Body of pancreas (tissue), 4 donors: ENCODE measurements around the gene CAMK2B. TPM values are rescaled to one million over a fixed set of nuclear protein-coding genes. Genes with fewer than 3 reads are reported as not detected.

Experiments
- ATAC-seq: fragments of 150-250 bp; one replicate; pipeline ENCODE4 v1.9.1; 2016
- DNase-seq, 4 donors: peaks; one replicate each; pipeline ENCODE4 v3.0.0-alpha.2; 2019
- H3K27ac ChIP-seq, 4 donors: fragments of 200-600 bp; sonication (generic); 1 replicate in 3 of 4; 2 replicates in 1 of 4; pipeline versions ENCODE4 v1.5.1 to v1.6.1; 2016 to 2019; ENCODE audit warnings: mild to moderate bottlenecking in 1 of 4, mixed read lengths in 1 of 4, moderate library complexity in 1 of 4
- H3K27me3 ChIP-seq, 2 donors: fragments of 200-600 bp; sonication (generic); one replicate each; pipeline ENCODE4 v1.6.0; 2016; ENCODE audit warnings: mild to moderate bottlenecking in 1 of 2
- H3K36me3 ChIP-seq, 2 donors: fragments of 200-600 bp; sonication (generic); replicated peaks in 1 of 2; 2 replicates each; pipeline ENCODE4 v1.5.1; 2016; ENCODE audit warnings: low read depth in 2 of 2; ENCODE audit not compliant: insufficient read depth in 1 of 2
- H3K4me1 ChIP-seq: fragments of 200-600 bp; sonication (generic); one replicate; pipeline ENCODE4 v1.6.0; 2016
- H3K4me3 ChIP-seq, 2 donors: fragments of 200-600 bp; sonication (generic); 1 replicate in 1 of 2; 2 replicates in 1 of 2; pipeline ENCODE4 v1.5.1; 2016 to 2019
- H3K9me3 ChIP-seq, 3 donors: fragments of 200-600 bp; sonication (generic); 1 replicate in 2 of 3; 2 replicates in 1 of 3; pipeline ENCODE4 v1.5.1; 2016
- POLR2A ChIP-seq, 3 donors: fragments of 450-650 bp; IDR thresholded peaks; one replicate each; pipeline ENCODE4 v1.6.1; 2016; ENCODE audit warnings: antibody characterized with exemption in 3 of 3, mild to moderate bottlenecking in 2 of 3
- WGBS, 2 donors: methylation state at CpG; one replicate each; pipeline ENCODE4 v1.1.5; 2017; 5-methylcytosine and 5-hydroxymethylcytosine counted together
- intact Hi-C: fragments of 100-400 bp; cut with DNase I; formaldehyde crosslinking; loops from one replicate; pipeline ENCODE4 v1.15.1; 2023
- total RNA-seq, 2 donors: library from RNA; depleted of rRNA; stranded (reverse); fragments of >200 nt; gene quantifications; one replicate each; pipeline ENCODE4 v1.1.0, GENCODE V29; 2016
- TF ChIP-seq, protein P1 (sequence below), 7 experiments: fragments of 450-650 bp in 4 of 7; fragments of 200-600 bp in 3 of 7; sonication (generic) in 3 of 7; IDR thresholded peaks; one replicate each; pipeline ENCODE4 v1.5.1; 2016 to 2019; ENCODE audit warnings: antibody characterized with exemption in 7 of 7

Gene CAMK2B
- total RNA-seq, 2 donors from 2014 or later: 0.52 to 7.6 TPM

DNA sequence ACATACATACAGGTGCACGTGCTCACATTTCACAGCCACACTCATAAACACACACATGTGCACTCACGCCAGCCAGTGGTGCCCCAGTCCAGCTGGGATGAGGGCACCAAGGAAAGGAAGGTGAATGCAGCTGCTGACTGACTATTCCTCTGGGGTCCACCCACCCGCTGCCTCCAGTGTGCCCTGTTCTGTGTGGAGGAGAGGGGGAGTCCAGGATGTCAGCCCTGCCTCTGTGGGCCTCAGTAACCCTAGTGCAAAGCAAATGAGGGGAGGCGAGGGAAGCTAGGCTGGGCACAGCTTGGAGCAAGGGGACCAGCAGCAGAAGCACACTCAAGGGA is 67.0 kb downstream of the CAMK2B start:
- no peaks in the 10 kb centered on the region for H3K27me3 ChIP-seq
- no peaks in the 10 kb centered on the region for H3K36me3 ChIP-seq
- intact Hi-C loops: no loop called here
- H3K4me3 ChIP-seq: no peak overlapping the region
- H3K9me3 ChIP-seq: no peaks in the 10 kb centered on the region
- no peak for DNase-seq
- TF ChIP-seq, protein P1, sequence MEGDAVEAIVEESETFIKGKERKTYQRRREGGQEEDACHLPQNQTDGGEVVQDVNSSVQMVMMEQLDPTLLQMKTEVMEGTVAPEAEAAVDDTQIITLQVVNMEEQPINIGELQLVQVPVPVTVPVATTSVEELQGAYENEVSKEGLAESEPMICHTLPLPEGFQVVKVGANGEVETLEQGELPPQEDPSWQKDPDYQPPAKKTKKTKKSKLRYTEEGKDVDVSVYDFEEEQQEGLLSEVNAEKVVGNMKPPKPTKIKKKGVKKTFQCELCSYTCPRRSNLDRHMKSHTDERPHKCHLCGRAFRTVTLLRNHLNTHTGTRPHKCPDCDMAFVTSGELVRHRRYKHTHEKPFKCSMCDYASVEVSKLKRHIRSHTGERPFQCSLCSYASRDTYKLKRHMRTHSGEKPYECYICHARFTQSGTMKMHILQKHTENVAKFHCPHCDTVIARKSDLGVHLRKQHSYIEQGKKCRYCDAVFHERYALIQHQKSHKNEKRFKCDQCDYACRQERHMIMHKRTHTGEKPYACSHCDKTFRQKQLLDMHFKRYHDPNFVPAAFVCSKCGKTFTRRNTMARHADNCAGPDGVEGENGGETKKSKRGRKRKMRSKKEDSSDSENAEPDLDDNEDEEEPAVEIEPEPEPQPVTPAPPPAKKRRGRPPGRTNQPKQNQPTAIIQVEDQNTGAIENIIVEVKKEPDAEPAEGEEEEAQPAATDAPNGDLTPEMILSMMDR (IDR thresholded peaks at IDR 0.05): no peak
- TF ChIP-seq POLR2A (IDR thresholded peaks at IDR 0.05): no peak
- peak overlapping the region in 1 of 4 donors; percentile 16 for H3K27ac ChIP-seq
- 74 to 81% methylated on average over 4 of the region's 4 CpGs for WGBS, 2 donors
- H3K4me1 ChIP-seq: peaks cover 11% of the 10 kb centered on the region
- ATAC-seq: no peak

GRCh38 chr7:44257618-44258422 is 67.6 kb downstream of the CAMK2B start:
- Histone ChIP-seq H3K4me1 (peaks cover 11% of the 10 kb centered on the region), H3K4me3 (no peak overlapping the region), H3K27ac (peak overlapping the region in 2 of 4 donors; percentile 16 to 32), H3K9me3 (no peaks in the 10 kb centered on the region), H3K36me3 (no peaks in the 10 kb centered on the region), H3K27me3 (no peaks in the 10 kb centered on the region)
- DNase-seq (peak; percentile 28 to 73 (median 58)), ATAC-seq (peak; percentile 63)
- TF ChIP-seq POLR2A (IDR thresholded peaks at IDR 0.05): no peak
- WGBS, 2 donors: 52 to 61% methylated on average over 8 to 18 of the region's 18 CpGs
- intact Hi-C loops: no loop called here

DNA sequence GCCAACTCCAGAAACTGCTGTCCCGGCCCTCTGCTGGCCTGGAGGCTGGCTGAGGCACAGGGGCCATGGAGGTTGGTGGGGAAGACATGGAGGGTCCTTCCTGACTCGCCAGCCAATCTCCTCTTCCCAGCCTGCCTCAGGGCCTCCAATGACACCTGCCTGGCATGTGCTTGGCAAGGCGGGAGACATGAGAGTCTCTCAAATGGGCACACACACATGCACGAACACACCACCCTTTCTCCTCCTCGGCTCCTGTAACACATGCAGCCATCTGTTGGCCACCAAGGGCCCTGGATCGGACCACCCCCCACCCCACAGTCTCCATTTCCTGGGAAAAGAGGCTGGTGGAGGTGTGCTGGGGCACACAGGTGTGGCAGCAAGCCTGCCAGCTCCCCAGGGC is 68.2 kb downstream of the CAMK2B start:
- Histone ChIP-seq H3K9me3 (no peaks in the 10 kb centered on the region), H3K4me3 (no peak overlapping the region), H3K27me3 (no peaks in the 10 kb centered on the region), H3K4me1 (peaks cover 11% of the 10 kb centered on the region), H3K36me3 (no peaks in the 10 kb centered on the region), H3K27ac (peak overlapping the region in 1 of 4 donors; percentile 32)
- ATAC-seq (no peak), DNase-seq (no peak)
- 87 to 97% methylated on average over 5 to 6 of the region's 6 CpGs for WGBS, 2 donors
- intact Hi-C loops: no loop called here
- TF ChIP-seq POLR2A (IDR thresholded peaks at IDR 0.05): no peak
- TF ChIP-seq, protein P1 (IDR thresholded peaks at IDR 0.05): no peak

- H3K27me3 ChIP-seq: no peaks in the 10 kb centered on the region
- no peaks in the 10 kb centered on the region for H3K9me3 ChIP-seq
- H3K4me1 ChIP-seq: peaks cover 11% of the 10 kb centered on the region
- no peak for DNase-seq
- H3K36me3 ChIP-seq: no peaks in the 10 kb centered on the region
- no peak overlapping the region for H3K27ac ChIP-seq
- ATAC-seq: no peak
- H3K4me3 ChIP-seq: no peak overlapping the region
- intact Hi-C loops: no loop called here
- TF ChIP-seq, protein P1 (IDR thresholded peaks at IDR 0.05): no peak
- no peak for TF ChIP-seq POLR2A (IDR thresholded peaks at IDR 0.05)
- WGBS, 2 donors: 70 to 98% methylated on average over 5 of the region's 5 CpGs
These were observed 68.9 kb downstream of the CAMK2B start for GRCh38 chr7:44256459-44256858.

DNA sequence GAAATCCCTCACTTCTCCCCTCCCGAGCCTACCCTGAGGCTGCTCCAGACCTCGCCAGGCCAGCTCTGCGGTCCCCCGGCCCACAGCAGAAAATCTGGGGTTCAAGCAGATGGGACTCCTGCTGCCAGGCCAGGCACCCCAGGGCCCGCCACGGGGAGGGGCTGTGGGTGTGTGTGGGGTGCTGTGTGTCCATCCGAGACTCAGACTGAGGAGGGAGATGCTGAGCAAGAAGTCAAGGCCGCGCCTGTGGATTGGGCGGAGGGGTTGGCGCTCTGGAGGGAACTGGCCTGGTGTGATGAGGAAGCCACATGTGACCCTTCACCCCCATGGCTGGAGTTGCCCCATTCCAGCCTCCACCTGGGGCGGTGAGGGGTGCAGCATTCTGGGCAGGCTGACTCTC is 73.5 kb downstream of the CAMK2B start:
- no peaks in the 10 kb centered on the region for H3K27me3 ChIP-seq
- no peak overlapping the region for H3K4me3 ChIP-seq
- ATAC-seq (no peak), DNase-seq (no peak)
- intact Hi-C loops: no loop called here
- H3K27ac ChIP-seq: no peak overlapping the region
- no peaks in the 10 kb centered on the region for H3K4me1 ChIP-seq
- no peak for TF ChIP-seq POLR2A (IDR thresholded peaks at IDR 0.05)
- TF ChIP-seq, protein P1 (IDR thresholded peaks at IDR 0.05): no peak
- H3K9me3 ChIP-seq: no peaks in the 10 kb centered on the region
- 90 to 95% methylated on average over 7 to 8 of the region's 12 CpGs for WGBS, 2 donors
- no peaks in the 10 kb centered on the region for H3K36me3 ChIP-seq
